Urinary bladder (tissue), 4 donors: ENCODE measurements around the gene IFT122. TPM values are rescaled to one million over a fixed set of nuclear protein-coding genes. Genes with fewer than 3 reads are reported as not detected.

Experiments used
- DNase-seq: peaks from one replicate; pipeline ENCODE4 v3.0.0-alpha.2; 2015; ENCODE audit errors: extremely low spot score
- H3K27ac ChIP-seq: one replicate; pipeline ENCODE4 v1.5.1; 2013; ENCODE audit warnings: low read depth, mild to moderate bottlenecking, moderate library complexity
- H3K36me3 ChIP-seq: one replicate; pipeline ENCODE4 v1.6.1; 2013; ENCODE audit warnings: mild to moderate bottlenecking, moderate library complexity; ENCODE audit not compliant: insufficient read depth
- H3K4me1 ChIP-seq: one replicate; pipeline ENCODE4 v1.6.1; 2013; ENCODE audit warnings: mild to moderate bottlenecking, moderate library complexity; ENCODE audit not compliant: insufficient read depth
- H3K4me3 ChIP-seq: one replicate; pipeline ENCODE4 v1.5.1; 2013; ENCODE audit warnings: low read depth, low read length
- WGBS: extraction: QIAGEN DNeasy Blood & Tissue Kit; methylation state at CpG from one replicate; pipeline ENCODE4 v1.1.7; 2013; 5-methylcytosine and 5-hydroxymethylcytosine counted together
- polyA plus RNA-seq: library from polyadenylated mRNA; stranded (reverse); fragments of 200-250 nt; gene quantifications from one replicate; pipeline ENCODE4 v1.2.3, GENCODE V29; 2013
- total RNA-seq: library from RNA; depleted of rRNA; stranded (reverse); fragments of >200 nt; gene quantifications from one replicate; pipeline ENCODE4 v1.2.3, GENCODE V29; 2014
- donor health status: healthy with polysubstance abuse.
- donor health status: healthy.

The IFT122 gene
- total and polyA plus RNA-seq, 2 donors: 14.1 to 45.9 TPM

DNA sequence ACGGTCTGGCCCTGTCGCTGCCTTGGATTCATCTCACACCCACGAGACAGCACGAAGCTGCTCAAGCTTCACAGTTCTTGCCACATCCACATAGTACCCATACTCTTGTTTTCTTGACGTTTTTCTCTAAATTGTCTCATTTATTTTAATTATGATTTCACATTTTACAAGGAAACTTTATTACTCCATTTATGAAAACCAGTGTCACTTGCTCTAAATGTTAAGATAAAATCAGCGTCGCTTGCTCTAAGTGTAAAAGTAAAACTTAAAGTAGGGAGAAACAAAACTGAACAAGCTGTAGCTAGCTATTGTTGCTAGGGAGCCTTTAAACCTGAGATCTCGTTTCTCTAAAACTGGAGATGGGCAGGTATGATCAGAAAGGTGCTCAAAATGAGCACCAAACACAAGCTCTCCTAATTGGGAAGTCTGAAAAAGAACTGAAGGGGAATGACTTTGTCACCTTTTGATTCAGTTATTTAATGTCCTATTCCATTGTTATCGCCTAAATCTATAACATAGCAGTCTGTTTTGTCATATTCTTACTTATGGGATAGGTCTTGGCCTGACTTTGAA, 680 bp downstream of the IFT122 start:
- 7% methylated on average over 9 of the region's 9 CpGs for WGBS
- H3K4me1 ChIP-seq: no peaks in the 10 kb centered on the region
- H3K4me3 ChIP-seq: peak overlapping the region; percentile 54
- peaks cover 4% of the 10 kb centered on the region for H3K36me3 ChIP-seq
- DNase-seq: no peak
- peak overlapping the region; percentile 81 for H3K27ac ChIP-seq

DNA sequence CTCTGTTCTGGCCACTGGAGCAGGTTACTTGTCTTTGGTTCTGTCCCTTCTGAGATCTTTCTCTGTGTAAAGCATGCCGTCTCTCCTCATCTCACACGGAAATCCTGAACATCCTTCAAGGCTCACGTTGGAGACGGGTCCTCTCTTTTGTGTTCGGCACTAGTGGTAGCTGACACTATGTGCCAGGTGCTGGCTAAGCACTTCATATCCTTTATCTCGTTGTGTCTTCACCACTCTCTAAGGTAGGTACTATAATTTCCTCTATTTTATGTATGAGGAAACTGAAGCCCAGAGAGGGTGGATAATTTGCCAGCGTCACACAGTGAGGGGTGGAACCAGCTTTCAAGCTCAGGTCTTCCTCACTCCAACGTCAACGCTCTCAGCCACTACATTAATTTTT, 1.2 kb downstream of the IFT122 start:
- WGBS: 39% methylated on average over 9 of the region's 9 CpGs
- Histone ChIP-seq H3K36me3 (peaks cover 4% of the 10 kb centered on the region), H3K4me3 (no peak overlapping the region), H3K27ac (peak overlapping the region; percentile 14), H3K4me1 (no peaks in the 10 kb centered on the region)
- no peak for DNase-seq

DNA sequence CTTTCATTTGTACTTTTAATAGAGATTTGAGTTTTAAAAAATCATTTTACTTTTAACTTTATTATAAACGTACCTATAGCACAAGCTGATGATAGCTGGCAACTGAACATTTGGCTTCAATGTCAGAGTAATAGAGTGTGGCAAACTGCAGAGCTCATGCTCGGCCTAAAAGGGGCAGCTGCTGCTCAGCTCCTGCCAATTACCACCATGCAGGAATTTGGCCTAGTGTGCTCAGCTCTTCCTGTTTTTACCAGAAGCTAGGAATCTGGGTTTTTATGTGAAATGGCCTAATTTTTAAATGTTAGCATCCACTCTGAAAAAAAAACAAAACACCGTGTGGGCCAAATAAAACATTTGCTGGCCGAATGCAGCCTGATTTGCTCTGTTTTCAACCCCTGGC, 1.8 kb downstream of the IFT122 start:
- H3K27ac ChIP-seq: no peak overlapping the region
- peaks cover 2% of the 10 kb centered on the region for H3K36me3 ChIP-seq
- H3K4me3 ChIP-seq: no peak overlapping the region
- no peaks in the 10 kb centered on the region for H3K4me1 ChIP-seq
- WGBS: 29% methylated on average over 4 of the region's 4 CpGs
- no peak for DNase-seq

DNA sequence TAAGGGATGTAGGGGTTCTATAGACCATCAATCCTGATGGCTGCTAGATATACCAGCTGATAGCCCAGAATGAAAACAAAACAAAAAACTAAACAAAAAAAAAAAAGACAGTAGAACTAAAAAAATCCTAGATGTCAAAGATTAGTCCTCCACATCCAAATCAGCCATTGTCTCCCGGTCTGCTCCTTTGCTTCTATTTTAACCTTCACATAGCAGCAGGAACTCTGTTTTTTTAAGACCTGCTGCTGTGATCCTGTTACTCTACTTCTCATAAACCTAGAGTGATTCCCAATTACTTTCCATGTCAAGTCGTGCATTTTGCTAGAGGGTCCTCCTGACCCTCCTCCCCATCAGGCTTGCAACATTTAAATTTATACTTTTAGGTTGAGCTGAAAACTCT, 2.5 kb downstream of the IFT122 start:
- no peak overlapping the region for H3K27ac ChIP-seq
- H3K4me3 ChIP-seq: no peak overlapping the region
- WGBS: 56% methylated on average over 2 of the region's 2 CpGs
- no peak for DNase-seq
- H3K4me1 ChIP-seq: no peaks in the 10 kb centered on the region
- H3K36me3 ChIP-seq: peaks cover 2% of the 10 kb centered on the region

DNA sequence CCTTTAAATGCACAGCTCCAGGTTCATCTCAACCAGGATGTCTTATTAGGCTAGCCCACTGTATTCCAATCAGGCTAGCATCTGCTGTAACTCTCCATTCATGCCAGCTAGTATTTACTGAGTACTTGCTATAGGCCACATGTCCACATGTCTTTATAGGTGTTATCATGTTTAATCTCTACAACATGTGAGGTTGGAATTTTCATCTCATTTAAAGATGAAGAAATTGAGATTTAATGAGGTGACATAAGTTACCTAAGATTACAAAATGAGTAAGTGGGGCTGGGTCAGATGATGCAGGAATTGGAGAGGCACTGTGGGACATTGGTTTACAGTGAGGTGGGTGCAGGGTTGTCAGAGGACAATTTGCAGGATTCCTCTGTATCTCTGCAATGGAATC, 2.9 kb downstream of the IFT122 start:
- no peaks in the 10 kb centered on the region for H3K4me1 ChIP-seq
- DNase-seq: no peak
- no peaks in the 10 kb centered on the region for H3K36me3 ChIP-seq
- no peak overlapping the region for H3K27ac ChIP-seq
- H3K4me3 ChIP-seq: no peak overlapping the region

DNA sequence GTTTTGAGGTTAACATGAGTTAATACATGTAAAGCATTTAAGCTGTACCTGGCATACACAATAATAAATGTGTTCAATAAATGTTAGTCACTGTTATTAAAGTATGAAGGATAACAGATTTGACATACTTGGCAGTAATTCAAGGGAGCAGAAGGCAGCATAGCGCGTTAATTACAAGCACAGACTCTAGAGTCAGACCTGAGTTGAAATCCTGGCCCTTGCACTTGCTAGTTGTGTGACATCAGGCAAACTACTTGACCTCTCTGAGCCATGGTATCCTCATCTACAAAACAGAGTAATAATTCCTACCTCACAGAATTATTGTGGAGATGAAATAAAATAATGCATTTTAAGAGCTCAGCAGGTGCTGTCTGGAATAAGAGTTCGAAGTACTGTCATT, 5.4 kb downstream of the IFT122 start:
- DNase-seq: no peak
- WGBS: 90% methylated on average over 3 of the region's 3 CpGs
- Histone ChIP-seq H3K4me3 (no peak overlapping the region), H3K36me3 (no peaks in the 10 kb centered on the region), H3K4me1 (no peaks in the 10 kb centered on the region), H3K27ac (no peak overlapping the region)

DNA sequence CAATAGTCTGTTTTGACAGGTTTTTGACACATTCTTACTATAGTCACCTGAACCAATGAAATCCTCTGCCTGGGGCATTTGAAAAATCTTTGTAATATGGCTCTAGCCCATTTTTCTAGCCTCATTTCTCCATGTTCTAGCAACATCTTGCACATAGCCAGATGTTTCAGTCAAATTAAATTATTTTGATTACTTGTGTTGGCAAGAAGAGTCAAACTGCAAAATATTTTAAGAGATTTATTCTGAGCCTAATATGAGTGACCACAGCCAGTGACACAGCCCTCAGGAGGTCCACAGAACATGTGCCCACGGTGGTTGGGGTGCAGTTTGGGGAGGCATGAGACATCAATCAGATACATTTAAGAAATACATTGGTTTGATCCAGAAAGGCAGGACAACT, 6.9 kb downstream of the IFT122 start:
- Histone ChIP-seq H3K4me3 (no peak overlapping the region), H3K4me1 (no peaks in the 10 kb centered on the region), H3K36me3 (no peaks in the 10 kb centered on the region), H3K27ac (no peak overlapping the region)
- 57% methylated on average over 1 of the region's 1 CpG for WGBS
- DNase-seq: no peak

DNA sequence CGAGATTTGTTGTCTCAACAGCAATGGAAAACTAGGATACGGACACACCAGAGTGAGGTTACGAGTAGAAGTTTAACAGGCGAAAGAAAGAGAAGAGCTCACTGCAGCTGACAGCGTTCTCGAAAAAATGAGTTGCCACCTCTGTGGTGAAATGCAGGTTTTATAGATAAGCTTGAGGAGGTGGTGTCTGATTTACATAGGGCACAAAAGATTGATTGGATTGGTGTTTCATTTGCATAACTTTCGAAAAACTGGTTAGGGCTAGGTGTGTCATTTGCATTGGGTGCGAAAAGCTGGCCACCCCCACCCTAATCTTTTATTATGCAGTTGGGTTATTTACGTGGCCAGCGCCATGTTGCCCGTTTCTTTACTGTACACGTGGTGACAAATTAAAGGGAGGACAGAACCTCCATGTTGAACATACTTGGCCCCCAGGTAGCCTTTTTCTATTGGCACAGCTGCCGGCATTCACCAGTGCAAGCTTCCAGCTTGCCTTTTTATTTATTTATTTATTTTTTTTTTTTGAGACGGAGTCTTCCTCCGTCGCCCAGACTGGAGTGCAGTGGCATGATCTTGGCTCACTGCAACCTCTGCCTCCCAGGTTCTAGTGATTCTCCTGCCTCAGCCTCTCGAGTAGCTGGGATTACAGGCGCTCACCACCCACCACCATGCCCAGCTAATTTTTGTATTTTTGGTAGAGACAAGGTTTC, 8.3 kb downstream of the IFT122 start:
- WGBS: 91% methylated on average over 18 of the region's 18 CpGs
- Histone ChIP-seq H3K36me3 (peaks cover under 1% of the 10 kb centered on the region), H3K4me3 (no peak overlapping the region), H3K4me1 (no peaks in the 10 kb centered on the region), H3K27ac (no peak overlapping the region)
- no peak for DNase-seq

DNA sequence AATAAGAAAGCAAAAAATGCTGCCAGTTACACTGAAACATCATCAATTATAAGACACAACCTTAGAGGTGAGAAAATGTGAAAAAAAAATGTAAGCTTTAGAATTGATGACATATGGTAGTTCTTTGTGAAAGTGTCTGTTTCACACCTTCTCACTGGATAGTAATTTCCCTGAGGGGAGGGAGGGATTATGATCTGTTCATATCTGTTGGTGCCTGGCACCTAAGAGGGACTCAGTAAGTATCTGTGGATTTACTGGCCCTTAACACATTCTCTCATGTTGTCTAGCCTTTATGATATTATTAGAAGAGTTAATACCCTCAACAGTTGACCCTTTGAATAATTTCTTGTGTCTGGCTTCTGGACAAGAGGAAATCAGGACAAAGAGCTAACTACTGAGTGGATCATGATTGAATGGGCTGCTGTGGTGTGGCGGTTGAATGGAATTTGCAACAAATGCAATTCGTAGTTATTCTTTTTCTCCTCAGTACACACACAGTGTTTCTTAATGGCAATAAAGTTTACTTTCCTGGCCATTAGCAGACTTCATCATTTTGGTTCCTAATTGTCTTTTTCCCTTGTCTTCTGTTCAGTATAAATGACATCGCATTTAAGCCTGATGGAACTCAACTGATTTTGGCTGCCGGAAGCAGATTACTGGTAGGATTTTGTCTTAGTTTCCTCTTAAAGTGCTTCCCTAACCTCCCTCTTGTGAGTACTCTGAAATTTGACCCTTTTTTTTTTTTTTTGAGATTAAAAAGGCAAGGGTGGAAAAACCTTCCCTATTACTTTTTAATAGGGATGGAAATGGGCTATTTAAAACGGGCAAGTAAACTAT, 9.5 kb downstream of the IFT122 start:
- no peak overlapping the region for H3K4me3 ChIP-seq
- H3K4me1 ChIP-seq: no peaks in the 10 kb centered on the region
- H3K27ac ChIP-seq: no peak overlapping the region
- no peak for DNase-seq
- WGBS: 55% methylated on average over 5 of the region's 5 CpGs
- peaks cover 3% of the 10 kb centered on the region for H3K36me3 ChIP-seq

DNA sequence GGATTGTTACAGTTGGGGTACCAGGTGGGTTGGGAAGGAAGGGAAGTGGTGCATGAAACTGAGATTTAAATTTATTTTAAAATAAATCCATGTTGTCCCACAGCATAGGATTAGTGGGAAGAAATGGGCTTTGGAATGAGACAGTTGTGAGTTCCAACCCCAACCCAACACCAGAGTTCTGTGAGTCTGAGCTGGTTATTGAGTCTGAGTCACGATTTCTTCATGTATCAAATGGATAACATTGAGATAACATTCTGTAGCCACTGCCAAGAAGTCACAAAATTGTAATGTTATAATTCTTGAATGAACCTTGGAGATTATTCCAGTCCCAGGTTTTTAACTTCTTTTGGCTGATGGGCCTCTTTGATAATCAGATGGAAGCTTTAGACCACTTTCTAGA, 13.7 kb downstream of the IFT122 start:
- Histone ChIP-seq H3K36me3 (peaks cover 3% of the 10 kb centered on the region), H3K27ac (no peak overlapping the region), H3K4me3 (no peak overlapping the region), H3K4me1 (no peaks in the 10 kb centered on the region)
- WGBS: 50% methylated on average over 1 of the region's 1 CpG
- DNase-seq: no peak

DNA sequence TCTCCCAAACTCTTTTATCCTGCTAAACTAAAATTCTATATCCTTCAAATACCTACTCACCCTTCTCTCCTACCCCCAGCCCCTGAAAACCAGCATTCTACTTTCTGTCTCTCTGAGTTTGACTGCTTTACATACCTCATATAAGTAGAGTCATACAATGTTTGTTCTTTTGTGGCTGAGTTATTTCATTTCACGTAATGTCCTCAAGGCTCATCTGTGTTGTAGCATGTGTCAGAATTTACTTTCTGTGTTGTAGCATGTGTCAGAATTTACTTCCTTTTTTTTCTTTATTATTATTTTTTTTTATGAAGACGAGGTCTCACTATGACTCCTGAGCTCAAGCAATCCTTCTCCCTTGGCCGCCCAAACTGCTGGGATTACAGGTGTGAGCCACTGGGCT, 20.1 kb downstream of the IFT122 start:
- Histone ChIP-seq H3K4me3 (no peak overlapping the region), H3K4me1 (no peaks in the 10 kb centered on the region), H3K36me3 (no peaks in the 10 kb centered on the region), H3K27ac (no peak overlapping the region)
- no peak for DNase-seq
- 93% methylated on average over 3 of the region's 3 CpGs for WGBS

DNA sequence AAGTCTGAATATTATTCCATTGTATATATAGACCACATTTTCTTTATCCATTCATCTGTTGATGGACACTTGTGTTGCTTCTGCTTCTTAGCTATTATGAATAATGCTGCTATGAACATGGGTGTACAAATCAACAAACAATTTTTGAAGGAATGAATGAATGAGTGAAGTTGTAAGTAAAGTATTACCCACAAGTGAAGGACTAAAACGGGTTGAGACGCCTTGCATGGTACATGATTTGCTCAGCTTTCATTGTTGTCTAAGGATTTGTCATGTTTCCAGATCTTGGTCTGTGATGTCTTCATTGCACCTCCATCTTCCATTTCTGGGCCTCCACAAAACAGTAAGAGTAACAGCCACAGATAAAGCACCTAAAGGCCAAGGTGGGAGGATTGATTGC, 20.5 kb downstream of the IFT122 start:
- H3K4me1 ChIP-seq: no peaks in the 10 kb centered on the region
- WGBS: 94% methylated on average over 2 of the region's 2 CpGs
- no peaks in the 10 kb centered on the region for H3K36me3 ChIP-seq
- no peak overlapping the region for H3K27ac ChIP-seq
- H3K4me3 ChIP-seq: no peak overlapping the region
- no peak for DNase-seq

DNA sequence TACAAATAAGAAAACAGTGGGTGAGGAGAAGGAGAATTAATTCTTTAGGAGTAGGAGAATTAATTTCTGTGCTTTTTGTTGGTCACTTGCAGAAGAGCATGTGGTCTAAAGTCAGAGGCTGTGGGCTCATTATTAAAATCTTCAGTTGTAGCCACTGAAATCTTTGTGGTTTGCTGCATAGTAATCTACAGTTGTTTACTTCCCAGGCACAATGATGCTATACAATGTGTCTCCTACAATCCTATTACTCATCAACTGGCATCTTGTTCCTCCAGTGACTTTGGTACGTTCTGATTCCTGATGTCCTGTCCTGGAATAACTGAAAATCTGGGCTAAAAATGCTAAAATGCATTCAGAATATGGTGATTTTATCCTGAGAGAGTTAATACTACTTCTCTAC, 21.0 kb downstream of the IFT122 start:
- WGBS: 80% methylated on average over 1 of the region's 1 CpG
- no peak overlapping the region for H3K4me3 ChIP-seq
- no peak for DNase-seq
- no peaks in the 10 kb centered on the region for H3K36me3 ChIP-seq
- no peak overlapping the region for H3K27ac ChIP-seq
- no peaks in the 10 kb centered on the region for H3K4me1 ChIP-seq
